BLaER1 treated with 17β-estradiol and CSF1 and Interleukin-3, amounts not matched to agents 10 nM and 100 nM (cell line): ENCODE results near the gene BRF1.

ENCODE experiments used
- H3K27ac ChIP-seq, 11 experiments: shearing (Covaris generic); formaldehyde crosslinking; 2 replicates each; pipeline ENCODE4 v1.8.1; 2022
- H3K27me3 ChIP-seq, 11 experiments: shearing (Covaris generic); formaldehyde crosslinking; 2 replicates each; pipeline ENCODE4 v1.8.1; 2022
- H3K36me3 ChIP-seq, 11 experiments: shearing (Covaris generic); formaldehyde crosslinking; 2 replicates each; pipeline ENCODE4 v1.8.1; 2022
- H3K4me1 ChIP-seq, 10 experiments: shearing (Covaris generic); formaldehyde crosslinking; 2 replicates each; pipeline ENCODE4 v1.8.1; 2022
- H3K4me2 ChIP-seq, 11 experiments: shearing (Covaris generic); formaldehyde crosslinking; 2 replicates each; pipeline ENCODE4 v1.8.1; 2022
- H3K4me3 ChIP-seq, 10 experiments: shearing (Covaris generic); formaldehyde crosslinking; 2 replicates each; pipeline ENCODE4 v1.8.1; 2022
- H3K9ac ChIP-seq, 11 experiments: shearing (Covaris generic); formaldehyde crosslinking; 2 replicates each; pipeline ENCODE4 v1.8.1; 2022
- H3K9me3 ChIP-seq, 11 experiments: shearing (Covaris generic); formaldehyde crosslinking; replicated peaks in 1 of 11; 2 replicates each; pipeline ENCODE4 v1.8.1; 2022
- H4K20me1 ChIP-seq, 11 experiments: shearing (Covaris generic); formaldehyde crosslinking; 2 replicates each; pipeline ENCODE4 v1.8.1; 2022
- Cebpa-rat ChIP-seq, 11 experiments: shearing (Covaris generic); IDR thresholded peaks; 2 replicates each; pipeline ENCODE4 v1.8.1; 2022

BRF1 gene

GRCh38 chr14:105275267-105275946 is 25.4 kb downstream of the BRF1 start:
- H3K4me1 ChIP-seq, result peaks cover 0 to 86% (median 74%) of the 10 kb centered on the region in 10 experiments; a peak in 16 of 20 replicates
- H3K27ac ChIP-seq, result no peak overlapping the region
- H3K4me2 ChIP-seq, result peak overlapping the region in 9 of 11 experiments; percentile 47 to 87 (median 73); a peak in 18 of 22 replicates
- H3K4me3 ChIP-seq, result no peak overlapping the region
- TF ChIP-seq Cebpa-rat (IDR thresholded peaks at IDR 0.05), result no peak
- H3K9me3 ChIP-seq, result no peaks in the 10 kb centered on the region
- peak overlapping the region in 6 of 11 experiments; percentile 11 to 56 (median 31); a peak in 9 of 22 replicates for H3K9ac ChIP-seq
- H3K36me3 ChIP-seq, result peaks cover under 1 to 17% (median 5%) of the 10 kb centered on the region in 11 experiments; a peak in 17 of 22 replicates
- peaks cover 63 to 87% (median 85%) of the 10 kb centered on the region in 11 experiments for H4K20me1 ChIP-seq
- H3K27me3 ChIP-seq, result no peaks in the 10 kb centered on the region

- Histone ChIP-seq H3K9ac (peak overlapping the region in 5 of 11 experiments; percentile 5 to 56 (median 32); a peak in 9 of 22 replicates), H3K4me2 (peak overlapping the region in 9 of 11 experiments; percentile 47 to 87 (median 73); a peak in 19 of 22 replicates)
- TF ChIP-seq Cebpa-rat (IDR thresholded peaks at IDR 0.05), result no peak
Measured at GRCh38 chr14:105274637-105275036, 26.2 kb downstream of the BRF1 start.

GRCh38 chr14:105273062-105273461 is 27.7 kb downstream of the BRF1 start:
- TF ChIP-seq Cebpa-rat (IDR thresholded peaks at IDR 0.05), result no peak
- Histone ChIP-seq H3K27me3 (no peaks in the 10 kb centered on the region), H3K9ac (no peak overlapping the region; a peak in 2 of 22 replicates), H3K9me3 (no peaks in the 10 kb centered on the region), H3K4me2 (peak overlapping the region in 8 of 11 experiments; percentile 3 to 87 (median 62); a peak in 13 of 22 replicates), H4K20me1 (peaks cover 66 to 87% (median 83%) of the 10 kb centered on the region in 11 experiments), H3K27ac (no peak overlapping the region), H3K4me1 (peaks cover 10 to 86% (median 83%) of the 10 kb centered on the region in 10 experiments; a peak in 19 of 20 replicates), H3K36me3 (peaks cover 0 to 24% (median 10%) of the 10 kb centered on the region in 11 experiments; a peak in 14 of 22 replicates), H3K4me3 (no peak overlapping the region)

More at GRCh38 chr14:105274637-105275036, 26.2 kb downstream of the BRF1 start:
- H3K36me3 ChIP-seq, result peaks cover 0 to 11% (median 3%) of the 10 kb centered on the region in 11 experiments; a peak in 3 of 22 replicates
- H3K4me3 ChIP-seq, result no peak overlapping the region
- no peaks in the 10 kb centered on the region for H3K27me3 ChIP-seq
- peaks cover 3 to 86% (median 74%) of the 10 kb centered on the region in 10 experiments; a peak in 19 of 20 replicates for H3K4me1 ChIP-seq
- H4K20me1 ChIP-seq, result peaks cover 59 to 87% (median 83%) of the 10 kb centered on the region in 11 experiments
- no peaks in the 10 kb centered on the region for H3K9me3 ChIP-seq
- no peak overlapping the region for H3K27ac ChIP-seq

GRCh38 chr14:105272623-105273022 is 28.2 kb downstream of the BRF1 start:
- Histone ChIP-seq H3K36me3 (peaks cover 3 to 28% (median 15%) of the 10 kb centered on the region in 11 experiments; a peak in 15 of 22 replicates), H3K9me3 (no peaks in the 10 kb centered on the region), H3K4me1 (peaks cover 10 to 86% (median 80%) of the 10 kb centered on the region in 10 experiments; a peak in 19 of 20 replicates), H4K20me1 (peaks cover 70 to 87% (median 83%) of the 10 kb centered on the region in 11 experiments), H3K9ac (no peak overlapping the region; a peak in 2 of 22 replicates), H3K27ac (no peak overlapping the region), H3K4me2 (peak overlapping the region in 8 of 11 experiments; percentile 3 to 87 (median 62); a peak in 11 of 22 replicates), H3K27me3 (no peaks in the 10 kb centered on the region), H3K4me3 (no peak overlapping the region)
- no peak for TF ChIP-seq Cebpa-rat (IDR thresholded peaks at IDR 0.05)

GRCh38 chr14:105271224-105271890 is 29.4 kb downstream of the BRF1 start:
- Histone ChIP-seq H3K9ac (peak overlapping the region in 2 of 11 experiments; percentile 5 to 8; a peak in 2 of 22 replicates), H3K36me3 (peaks cover 3 to 39% (median 17%) of the 10 kb centered on the region in 11 experiments; a peak in 15 of 22 replicates), H3K27ac (no peak overlapping the region), H3K4me3 (no peak overlapping the region), H3K4me2 (peak overlapping the region in 9 of 11 experiments; percentile 2 to 88 (median 71); a peak in 16 of 22 replicates), H4K20me1 (peaks cover 72 to 95% (median 90%) of the 10 kb centered on the region in 11 experiments), H3K4me1 (peaks cover 10 to 82% (median 76%) of the 10 kb centered on the region in 10 experiments; a peak in 19 of 20 replicates), H3K27me3 (no peaks in the 10 kb centered on the region), H3K9me3 (no peaks in the 10 kb centered on the region)
- TF ChIP-seq Cebpa-rat (IDR thresholded peaks at IDR 0.05), result no peak

- H3K4me1 ChIP-seq, result peaks cover 10 to 74% (median 63%) of the 10 kb centered on the region in 10 experiments; a peak in 19 of 20 replicates
Measured at GRCh38 chr14:105269405-105269804, 31.4 kb downstream of the BRF1 start.

GRCh38 chr14:105268736-105269354 is 32.0 kb downstream of the BRF1 start:
- Histone ChIP-seq H4K20me1 (peaks cover 53 to 93% (median 74%) of the 10 kb centered on the region in 11 experiments; a peak in 21 of 22 replicates), H3K27ac (no peak overlapping the region)

More at GRCh38 chr14:105269405-105269804, 31.4 kb downstream of the BRF1 start:
- peak overlapping the region; percentile 47 to 88 (median 70); a peak in 21 of 22 replicates for H3K4me2 ChIP-seq
- peaks cover 59 to 98% (median 79%) of the 10 kb centered on the region in 11 experiments; a peak in 21 of 22 replicates for H4K20me1 ChIP-seq
- no peaks in the 10 kb centered on the region for H3K9me3 ChIP-seq
- H3K9ac ChIP-seq, result peak overlapping the region in 7 of 11 experiments; percentile 10 to 54 (median 42); a peak in 8 of 22 replicates
- no peaks in the 10 kb centered on the region for H3K27me3 ChIP-seq
- TF ChIP-seq Cebpa-rat (IDR thresholded peaks at IDR 0.05), result no peak
- peaks cover 7 to 53% (median 21%) of the 10 kb centered on the region in 11 experiments; a peak in 17 of 22 replicates for H3K36me3 ChIP-seq
- H3K27ac ChIP-seq, result 0 out of 22 replicates have a peak overlapping the region, but pooled peaks of 1 of the 11 experiments have one; percentile 6
- 0 out of 20 replicates have a peak overlapping the region, but pooled peaks of 1 of the 10 experiments have one; percentile 7 for H3K4me3 ChIP-seq

More at GRCh38 chr14:105268736-105269354, 32.0 kb downstream of the BRF1 start:
- Histone ChIP-seq H3K9me3 (no peaks in the 10 kb centered on the region), H3K27me3 (no peaks in the 10 kb centered on the region), H3K4me1 (peaks cover 10 to 70% (median 57%) of the 10 kb centered on the region in 10 experiments; a peak in 19 of 20 replicates), H3K9ac (peak overlapping the region in 6 of 11 experiments; percentile 10 to 54 (median 40); a peak in 7 of 22 replicates), H3K4me3 (no peak overlapping the region), H3K36me3 (peaks cover 7 to 58% (median 26%) of the 10 kb centered on the region in 11 experiments; a peak in 19 of 22 replicates), H3K4me2 (peak overlapping the region; percentile 47 to 88 (median 70); a peak in 21 of 22 replicates)
- no peak for TF ChIP-seq Cebpa-rat (IDR thresholded peaks at IDR 0.05)
